BLaER1 treated with 17β-estradiol and CSF1 and Interleukin-3, amounts not matched to agents 10 nM and 100 nM (cell line): ENCODE results near the gene APBB2.
"Not testable (repeated sequence)": the region's sequence is repeated elsewhere in the genome, so short reads cannot be mapped to it uniquely, and the experiment has no call there.

Source experiments
- H3K27ac ChIP-seq, 11 experiments: shearing (Covaris generic); formaldehyde crosslinking; 2 replicates each; pipeline ENCODE4 v1.8.1; 2022
- H3K27me3 ChIP-seq, 11 experiments: shearing (Covaris generic); formaldehyde crosslinking; 2 replicates each; pipeline ENCODE4 v1.8.1; 2022
- H3K36me3 ChIP-seq, 11 experiments: shearing (Covaris generic); formaldehyde crosslinking; 2 replicates each; pipeline ENCODE4 v1.8.1; 2022
- H3K4me1 ChIP-seq, 10 experiments: shearing (Covaris generic); formaldehyde crosslinking; 2 replicates each; pipeline ENCODE4 v1.8.1; 2022
- H3K4me2 ChIP-seq, 11 experiments: shearing (Covaris generic); formaldehyde crosslinking; 2 replicates each; pipeline ENCODE4 v1.8.1; 2022
- H3K4me3 ChIP-seq, 10 experiments: shearing (Covaris generic); formaldehyde crosslinking; 2 replicates each; pipeline ENCODE4 v1.8.1; 2022
- H3K9ac ChIP-seq, 11 experiments: shearing (Covaris generic); formaldehyde crosslinking; 2 replicates each; pipeline ENCODE4 v1.8.1; 2022
- H3K9me3 ChIP-seq, 11 experiments: shearing (Covaris generic); formaldehyde crosslinking; replicated peaks in 1 of 11; 2 replicates each; pipeline ENCODE4 v1.8.1; 2022
- H4K20me1 ChIP-seq, 11 experiments: shearing (Covaris generic); formaldehyde crosslinking; 2 replicates each; pipeline ENCODE4 v1.8.1; 2022
- Cebpa-rat ChIP-seq, 11 experiments: shearing (Covaris generic); IDR thresholded peaks; 2 replicates each; pipeline ENCODE4 v1.8.1; 2022

APBB2 gene

DNA sequence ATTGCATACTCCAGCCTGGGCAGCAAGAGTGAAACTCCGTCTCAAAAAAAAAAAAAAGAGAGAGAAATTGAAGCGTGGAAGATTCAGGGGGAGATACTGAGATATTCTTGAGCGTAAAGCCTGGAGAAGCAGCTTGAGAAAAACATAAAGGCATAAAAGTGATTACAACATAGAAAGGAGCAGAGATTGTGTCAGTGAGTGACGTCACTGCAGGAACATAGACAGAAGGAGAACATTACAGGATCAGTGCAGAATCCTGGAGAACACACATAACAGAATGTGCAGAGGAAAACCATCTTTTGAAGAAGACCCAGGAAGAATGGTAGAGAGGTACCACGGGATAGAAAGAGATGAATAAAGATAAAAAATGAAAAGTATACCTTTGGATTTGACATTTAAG is 147.0 kb downstream of the APBB2 start:
- peaks cover 0 to 17% (median 0%) of the 10 kb centered on the region in 11 experiments; a peak in 3 of 22 replicates for H3K36me3 ChIP-seq
- H4K20me1 ChIP-seq = peaks cover 0 to 4% (median 0%) of the 10 kb centered on the region in 11 experiments; a peak in 2 of 22 replicates
- no peak overlapping the region for H3K4me2 ChIP-seq
- H3K9ac ChIP-seq = no peak overlapping the region
- no peaks in the 10 kb centered on the region for H3K4me1 ChIP-seq
- no peaks in the 10 kb centered on the region for H3K27me3 ChIP-seq
- TF ChIP-seq Cebpa-rat (IDR thresholded peaks at IDR 0.05) = no peak
- no peaks in the 10 kb centered on the region for H3K9me3 ChIP-seq
- H3K27ac ChIP-seq = no peak overlapping the region
- no peak overlapping the region for H3K4me3 ChIP-seq

DNA sequence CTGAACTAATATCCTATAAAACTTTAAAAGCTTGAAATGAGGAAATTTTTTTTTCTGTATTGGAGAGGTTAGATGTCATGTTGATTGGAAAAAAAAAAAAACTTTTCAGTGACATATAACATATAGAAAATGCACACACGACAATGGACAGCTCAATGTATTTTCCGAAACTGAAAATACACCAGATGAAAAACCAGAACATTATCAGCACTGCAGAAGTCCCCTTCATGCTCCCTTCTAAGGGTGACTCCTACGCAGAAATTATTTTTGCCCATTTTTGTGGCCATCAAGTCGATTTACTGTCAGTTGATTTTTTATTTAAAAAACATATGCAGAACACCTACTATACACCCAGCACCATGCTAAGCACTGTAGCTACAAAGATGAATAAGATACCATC is 148.3 kb downstream of the APBB2 start:
- Histone ChIP-seq H3K36me3 (peaks cover 0 to 20% (median 0%) of the 10 kb centered on the region in 11 experiments; a peak in 3 of 22 replicates), H3K27ac (no peak overlapping the region), H3K4me3 (no peak overlapping the region), H3K4me2 (no peak overlapping the region), H3K27me3 (no peaks in the 10 kb centered on the region), H4K20me1 (peaks cover 0 to 4% (median 0%) of the 10 kb centered on the region in 11 experiments; a peak in 2 of 22 replicates), H3K4me1 (no peaks in the 10 kb centered on the region), H3K9me3 (peaks cover 0 to 2% (median 0%) of the 10 kb centered on the region in 11 experiments; a peak in 1 of 22 replicates), H3K9ac (no peak overlapping the region)
- TF ChIP-seq Cebpa-rat (IDR thresholded peaks at IDR 0.05) = no peak

DNA sequence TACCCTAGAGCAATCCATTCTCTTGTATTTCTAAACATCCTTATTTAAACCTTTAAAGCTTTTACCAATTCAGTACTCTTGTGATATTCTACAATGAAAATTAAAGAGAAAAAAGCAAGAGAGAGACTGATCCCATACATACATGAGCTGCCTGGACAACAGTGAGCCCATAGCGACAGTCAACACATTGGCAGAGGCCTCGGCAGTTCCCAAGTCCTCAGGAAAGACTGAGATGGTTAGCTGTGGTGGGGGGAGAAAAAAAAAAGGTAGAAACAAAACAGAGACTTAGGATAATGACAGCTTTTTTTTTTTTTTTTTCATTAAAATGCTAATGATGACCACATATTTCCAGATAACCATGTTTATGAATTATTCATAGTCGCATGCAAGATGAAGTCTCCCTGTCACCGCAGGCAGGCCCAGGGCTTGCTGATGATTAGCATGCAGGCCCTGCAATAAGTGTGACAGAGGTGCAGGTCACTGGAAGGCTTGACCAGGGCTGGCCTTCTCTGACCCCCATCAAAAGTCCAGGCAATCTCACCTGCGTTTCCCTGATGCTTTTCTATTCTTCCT is 148.8 kb downstream of the APBB2 start:
- Histone ChIP-seq H3K36me3 (peaks cover 0 to 20% (median 0%) of the 10 kb centered on the region in 11 experiments; a peak in 4 of 22 replicates), H3K4me3 (no peak overlapping the region), H4K20me1 (peaks cover 0 to 4% (median 0%) of the 10 kb centered on the region in 11 experiments; a peak in 2 of 22 replicates), H3K4me1 (no peaks in the 10 kb centered on the region), H3K27me3 (no peaks in the 10 kb centered on the region), H3K4me2 (no peak overlapping the region), H3K9me3 (peaks cover 1 to 8% (median 4%) of the 10 kb centered on the region in 11 experiments; a peak in 15 of 22 replicates), H3K27ac (no peak overlapping the region), H3K9ac (no peak overlapping the region)
- TF ChIP-seq Cebpa-rat (IDR thresholded peaks at IDR 0.05) = no peak

DNA sequence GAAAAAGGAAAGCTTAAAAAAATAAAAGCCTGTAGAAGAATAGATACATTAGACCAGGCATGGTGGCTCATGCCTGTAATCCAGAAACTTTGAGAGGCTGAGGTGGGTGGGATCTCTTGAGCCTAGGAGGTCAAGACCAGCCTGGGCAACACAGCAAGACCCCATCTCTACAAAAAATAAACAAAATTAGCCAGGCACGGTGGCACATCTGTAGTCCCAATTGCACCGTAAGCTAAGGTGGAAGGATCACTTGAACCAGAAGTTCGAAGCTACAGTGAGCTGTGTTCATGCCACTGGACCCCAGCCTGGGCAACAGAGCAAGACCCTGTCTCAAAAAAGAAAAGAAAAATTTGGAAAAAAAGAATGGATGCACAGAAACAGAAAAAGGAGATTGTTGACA is 149.4 kb downstream of the APBB2 start:
- TF ChIP-seq Cebpa-rat (IDR thresholded peaks at IDR 0.05) = no peak

GRCh38 chr4:41061482-41062185 is 152.7 kb downstream of the APBB2 start:
- Histone ChIP-seq H3K4me1 (no peaks in the 10 kb centered on the region), H3K27ac (no peak overlapping the region), H3K9me3 (peaks cover 22 to 34% (median 26%) of the 10 kb centered on the region in 11 experiments), H3K9ac (no peak overlapping the region), H3K36me3 (peaks cover 0 to 47% (median 15%) of the 10 kb centered on the region in 11 experiments; a peak in 13 of 22 replicates), H3K4me2 (no peak overlapping the region), H4K20me1 (no peaks in the 10 kb centered on the region), H3K27me3 (no peaks in the 10 kb centered on the region), H3K4me3 (no peak overlapping the region)
- TF ChIP-seq Cebpa-rat (IDR thresholded peaks at IDR 0.05) = no peak

More for the DNA sequence above, 149.4 kb downstream of the APBB2 start:
- Histone ChIP-seq H3K4me1 (no peaks in the 10 kb centered on the region), H3K27me3 (no peaks in the 10 kb centered on the region), H3K4me2 (no peak overlapping the region), H3K9me3 (peaks cover 6 to 13% (median 10%) of the 10 kb centered on the region in 11 experiments; a peak in 21 of 22 replicates), H3K9ac (no peak overlapping the region), H3K36me3 (peaks cover 0 to 24% (median 4%) of the 10 kb centered on the region in 11 experiments; a peak in 8 of 22 replicates), H3K27ac (no peak overlapping the region), H3K4me3 (no peak overlapping the region), H4K20me1 (peaks cover 0 to 4% (median 0%) of the 10 kb centered on the region in 11 experiments; a peak in 2 of 22 replicates)

GRCh38 chr4:41060352-41061334 is 153.7 kb downstream of the APBB2 start:
- no peaks in the 10 kb centered on the region for H4K20me1 ChIP-seq
- H3K9me3 ChIP-seq = peaks cover 22 to 34% (median 26%) of the 10 kb centered on the region in 11 experiments
- TF ChIP-seq Cebpa-rat (IDR thresholded peaks at IDR 0.05) = no peak
- no peak overlapping the region for H3K4me3 ChIP-seq
- H3K27me3 ChIP-seq = no peaks in the 10 kb centered on the region
- H3K4me1 ChIP-seq = no peaks in the 10 kb centered on the region
- peaks cover 0 to 47% (median 15%) of the 10 kb centered on the region in 11 experiments; a peak in 13 of 22 replicates for H3K36me3 ChIP-seq
- H3K4me2 ChIP-seq = no peak overlapping the region
- no peak overlapping the region for H3K27ac ChIP-seq
- H3K9ac ChIP-seq = no peak overlapping the region

DNA sequence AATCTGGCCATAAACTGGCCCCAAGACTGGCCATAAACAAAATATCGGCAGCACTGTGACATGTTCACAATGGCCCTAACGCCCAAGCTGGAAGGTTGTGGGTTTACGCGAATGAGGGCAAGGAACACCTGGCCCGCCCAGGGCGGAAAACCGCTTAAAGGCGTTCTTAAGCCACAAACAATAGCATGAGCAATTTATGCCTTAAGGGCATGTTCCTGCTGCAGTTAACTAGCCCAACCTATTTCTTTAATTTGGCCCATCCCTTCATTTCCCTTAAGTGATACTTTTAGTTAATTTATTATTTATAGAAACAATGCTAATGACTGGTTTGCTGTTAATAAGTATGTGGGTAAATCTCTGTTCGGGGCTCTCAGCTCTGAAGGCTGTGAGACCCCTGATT is 154.9 kb downstream of the APBB2 start:
- H3K9me3 ChIP-seq = peaks cover 22 to 34% (median 26%) of the 10 kb centered on the region in 11 experiments
- H4K20me1 ChIP-seq, H3K9ac ChIP-seq, H3K27ac ChIP-seq, H3K4me2 ChIP-seq, H3K4me1 ChIP-seq, H3K4me3 ChIP-seq, H3K27me3 ChIP-seq: not testable (repeated sequence)
- peaks cover 0 to 40% (median 15%) of the 10 kb centered on the region in 11 experiments; a peak in 13 of 22 replicates for H3K36me3 ChIP-seq

DNA sequence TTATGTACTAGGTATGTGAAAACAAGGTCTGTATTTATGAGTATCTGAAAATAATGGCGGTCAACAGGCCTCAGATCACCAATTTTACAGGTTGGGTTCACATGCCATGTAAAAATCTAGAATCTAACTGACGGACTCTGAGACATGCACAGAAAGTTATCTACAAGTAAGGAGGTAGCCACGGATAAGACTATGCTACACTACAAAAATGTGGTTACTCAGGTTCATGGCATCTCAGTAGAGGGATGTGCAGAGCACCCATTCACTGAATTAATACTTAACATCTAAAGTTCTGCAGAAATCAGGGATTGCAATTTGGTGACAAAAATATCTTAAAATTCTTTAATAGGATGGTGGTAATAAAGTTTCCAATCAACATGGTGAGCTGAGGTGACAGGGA is 155.9 kb downstream of the APBB2 start:
- H3K36me3 ChIP-seq = peaks cover 0 to 40% (median 13%) of the 10 kb centered on the region in 11 experiments; a peak in 13 of 22 replicates

More for the DNA sequence above, 155.9 kb downstream of the APBB2 start:
- TF ChIP-seq Cebpa-rat (IDR thresholded peaks at IDR 0.05) = no peak
- Histone ChIP-seq H3K4me3 (no peak overlapping the region), H3K27ac (no peak overlapping the region), H3K27me3 (no peaks in the 10 kb centered on the region), H4K20me1 (no peaks in the 10 kb centered on the region), H3K9ac (no peak overlapping the region), H3K4me1 (no peaks in the 10 kb centered on the region), H3K9me3 (peaks cover 22 to 34% (median 26%) of the 10 kb centered on the region in 11 experiments), H3K4me2 (no peak overlapping the region)
